ENCODE results near the gene DAAM1.
A peak's percentile ranks its signal among the peaks of the same experiment; 100 is the strongest.

Gene DAAM1

DNA sequence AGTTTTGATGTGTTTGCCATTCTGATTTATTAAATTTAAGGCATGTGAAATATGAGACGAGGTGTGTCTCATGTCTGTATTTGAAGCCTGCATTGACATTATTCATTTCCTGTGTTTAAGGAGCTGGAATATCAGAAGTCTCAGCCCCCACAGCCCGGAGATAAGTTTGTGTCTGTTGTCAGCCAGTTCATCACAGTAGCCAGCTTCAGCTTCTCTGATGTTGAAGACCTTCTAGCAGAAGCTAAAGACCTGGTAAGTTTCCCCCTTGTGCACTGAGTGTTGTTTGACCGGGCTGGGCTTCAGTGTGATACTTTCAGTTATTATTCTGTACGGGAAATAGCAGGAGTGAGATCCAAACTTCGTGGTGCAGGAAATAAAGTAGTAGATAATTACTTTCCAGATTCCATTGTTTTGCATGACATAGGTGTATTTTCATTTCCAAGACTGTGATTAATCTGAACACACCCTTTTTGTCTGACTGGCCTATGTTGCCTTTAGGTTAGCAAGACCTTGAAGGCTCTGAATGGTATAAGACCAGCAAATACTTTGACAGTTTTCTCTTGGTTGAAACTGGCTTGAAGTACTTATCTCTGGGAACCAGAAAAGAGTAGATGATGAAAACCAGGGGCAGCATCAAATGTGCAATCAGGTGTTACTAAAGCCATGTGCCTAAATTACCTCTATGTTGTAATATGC, 175.2 kb downstream of the DAAM1 start:
- peak; percentile 14 for DNase-seq (ENCODE audit: low spot score)

DNA sequence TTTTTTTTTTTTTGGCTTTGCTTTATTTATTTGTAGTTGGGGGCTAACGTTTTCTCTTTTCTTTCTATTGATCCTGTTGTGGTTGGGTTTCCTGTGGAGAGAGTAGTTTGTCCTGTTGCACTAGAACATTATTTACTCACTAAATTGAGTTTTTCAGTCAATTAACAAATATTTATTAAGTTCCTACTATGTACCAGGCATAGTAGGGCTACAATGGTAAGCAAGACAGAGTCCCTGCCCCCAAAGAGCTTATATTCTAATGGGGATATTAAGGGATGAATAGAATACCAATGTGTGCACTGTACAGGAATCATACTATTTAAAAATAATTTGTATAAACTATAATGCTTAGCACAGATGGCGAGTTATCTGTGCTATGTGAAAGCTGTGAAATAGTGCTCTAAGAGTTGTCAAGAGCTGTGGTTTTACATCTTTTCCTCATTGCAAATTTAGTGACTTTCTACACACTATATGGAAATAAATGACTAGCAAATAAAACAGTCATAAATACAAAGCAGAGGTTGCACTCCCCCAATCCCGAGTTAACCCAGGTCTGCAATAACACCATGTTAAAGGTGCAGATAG, 181.8 kb downstream of the DAAM1 start:
- DNase-seq (ENCODE audit: low spot score) = no peak

DNA sequence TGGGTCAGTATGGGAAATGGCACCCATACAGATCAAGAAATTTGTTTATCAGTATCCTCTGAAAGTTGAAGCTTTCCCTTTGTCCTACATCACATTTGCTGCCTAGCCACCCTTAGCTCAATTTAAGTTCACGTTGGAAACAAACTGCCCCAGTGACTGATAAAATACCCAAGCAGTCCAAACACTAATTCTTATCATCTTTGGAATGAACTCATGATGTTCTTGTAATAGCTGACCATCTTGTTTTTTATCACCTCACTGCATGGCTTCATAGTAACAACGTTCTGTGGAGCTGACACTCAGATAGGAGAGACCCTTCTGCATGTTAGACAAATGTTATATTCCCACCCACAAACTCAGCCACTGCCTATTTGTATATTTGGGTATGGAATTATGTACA, 183.3 kb downstream of the DAAM1 start:
- DNase-seq (ENCODE audit: low spot score) = no peak

DNA sequence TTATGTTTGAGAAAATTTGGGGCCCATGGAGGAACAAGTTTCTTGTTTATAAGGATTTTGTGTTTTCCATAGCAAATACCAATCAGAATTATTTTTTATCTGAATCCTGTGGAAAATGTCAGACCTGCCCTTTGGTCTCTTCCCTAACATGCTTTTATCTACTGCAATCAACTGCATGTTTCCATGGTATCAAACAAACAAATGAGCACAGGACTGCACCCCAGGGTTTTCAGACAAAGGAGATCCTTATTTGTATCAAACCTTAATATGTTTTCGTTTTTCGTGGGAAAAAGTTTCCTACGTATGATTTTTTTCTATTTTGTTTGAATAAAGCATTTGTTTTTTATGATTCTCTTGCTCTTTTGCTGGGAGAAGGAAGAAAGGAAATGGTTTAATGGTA, 185.6 kb downstream of the DAAM1 start:
- no peak for DNase-seq (ENCODE audit: low spot score)

DNA sequence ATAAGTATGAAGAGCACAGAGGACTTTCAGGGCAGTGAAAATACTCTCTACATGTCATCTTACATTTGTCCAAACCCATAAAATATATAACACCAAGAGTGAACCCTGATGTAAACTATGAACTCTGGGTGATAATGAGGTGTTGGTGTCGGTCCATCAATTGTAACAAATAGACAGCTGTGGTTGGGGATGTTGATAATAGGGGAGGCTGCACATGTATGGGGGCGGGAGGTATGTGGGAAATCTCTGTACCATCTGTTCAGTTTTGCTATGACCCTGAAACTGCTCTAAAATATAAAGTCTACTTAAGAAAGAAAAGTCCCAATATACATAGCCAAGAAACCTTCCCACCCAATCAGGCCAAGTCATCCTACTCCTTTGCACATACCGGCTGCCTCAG, 188.2 kb downstream of the DAAM1 start:
- DNase-seq (ENCODE audit: low spot score) = no peak

GRCh38 chr14:59377491-59377890, 189.0 kb downstream of the DAAM1 start:
- no peak for DNase-seq (ENCODE audit: low spot score)

DNA sequence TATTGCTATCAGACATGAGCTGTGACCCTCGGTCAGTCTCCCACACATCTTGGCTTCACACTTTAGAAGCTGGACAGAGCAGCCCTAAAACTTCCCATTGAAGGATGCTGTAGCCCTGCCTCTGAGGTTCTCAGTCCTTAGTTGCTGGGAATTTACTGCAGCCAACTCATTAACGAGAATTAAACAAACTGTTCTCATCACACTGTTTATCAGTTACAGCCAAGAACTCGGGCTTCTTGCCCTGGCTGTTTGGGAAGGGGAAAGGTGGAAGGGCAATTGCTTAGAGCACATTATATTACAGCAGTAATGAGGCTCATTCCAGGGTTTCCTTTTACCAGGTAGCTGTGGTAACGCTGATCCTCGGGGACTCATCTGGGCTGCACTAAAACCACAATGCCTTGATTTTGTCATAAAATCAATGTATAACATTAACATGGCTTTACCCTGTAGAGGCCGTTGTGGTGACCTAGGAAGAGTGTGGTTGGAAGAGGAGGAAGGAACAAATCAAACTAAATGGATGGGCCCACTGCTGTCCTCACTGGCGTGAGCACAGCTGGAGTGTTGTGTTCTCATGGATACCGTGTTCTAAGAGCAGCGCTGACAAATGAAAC, 189.6 kb downstream of the DAAM1 start:
- no peak for DNase-seq (ENCODE audit: low spot score)

DNA sequence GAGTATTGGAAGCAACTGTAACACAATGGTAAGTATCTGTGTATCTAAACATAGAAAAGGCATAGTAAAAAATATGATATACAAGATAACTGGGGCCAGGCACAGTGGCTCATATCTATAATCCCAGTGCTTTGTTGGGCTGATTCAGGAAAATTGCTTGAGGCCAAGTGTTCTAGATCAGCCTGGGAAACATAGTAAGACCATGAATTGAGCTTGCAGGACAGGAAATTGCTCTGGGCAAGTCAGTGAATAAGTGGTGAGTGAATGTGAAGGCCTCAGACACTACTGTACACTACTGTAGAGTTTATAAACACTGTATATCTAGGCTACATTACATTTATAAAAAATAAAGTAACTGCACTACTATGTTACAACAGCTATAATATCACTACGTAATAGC, 201.5 kb downstream of the DAAM1 start:
- DNase-seq (ENCODE audit: low spot score) = no peak

GRCh38 chr14:59391388-59391787, 202.9 kb downstream of the DAAM1 start:
- no peak for DNase-seq (ENCODE audit: low spot score)

DNA sequence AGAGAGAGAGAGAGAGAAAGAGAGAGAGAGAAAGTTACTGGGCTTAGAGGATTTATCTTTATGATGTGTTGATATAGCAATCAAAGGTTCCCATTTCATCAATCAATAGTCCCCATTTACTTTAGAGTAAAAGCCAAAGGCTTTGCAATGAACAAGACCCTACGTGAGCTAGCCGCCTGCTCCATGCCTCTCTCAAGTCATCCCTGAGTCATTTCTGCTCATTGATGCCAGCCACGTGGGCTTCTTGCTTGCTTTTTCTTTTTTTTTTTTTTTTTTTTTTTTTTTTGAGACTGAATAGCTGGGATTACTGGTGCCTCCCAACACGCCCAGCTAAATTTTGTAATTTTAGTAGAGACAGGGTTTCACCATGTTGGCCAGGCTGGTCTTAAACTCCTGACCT, 205.8 kb downstream of the DAAM1 start:
- DNase-seq (ENCODE audit: low spot score) = no peak

DNA sequence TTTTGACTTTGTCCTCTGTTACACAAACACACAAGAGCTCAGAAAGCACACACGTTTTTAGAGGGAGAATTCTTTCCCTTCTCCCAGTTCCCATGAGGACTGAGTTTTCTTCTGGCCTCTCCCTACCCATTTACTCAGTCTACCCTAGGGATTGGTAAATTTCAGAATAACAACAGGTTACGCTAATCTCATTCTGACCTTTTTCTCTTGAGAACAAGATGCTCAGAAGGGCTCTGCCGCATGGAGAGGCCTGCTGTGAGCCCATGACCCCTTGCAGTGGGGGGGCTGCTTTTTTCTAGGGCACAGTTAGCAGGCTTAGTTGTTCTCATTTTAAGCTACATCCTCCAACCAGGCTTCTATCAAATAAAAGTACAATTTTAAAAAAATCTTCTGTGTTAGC, 207.2 kb downstream of the DAAM1 start:
- DNase-seq (ENCODE audit: low spot score) = no peak

GRCh38 chr14:59398841-59399240, 210.4 kb downstream of the DAAM1 start:
- DNase-seq (ENCODE audit: low spot score) = no peak

DNA sequence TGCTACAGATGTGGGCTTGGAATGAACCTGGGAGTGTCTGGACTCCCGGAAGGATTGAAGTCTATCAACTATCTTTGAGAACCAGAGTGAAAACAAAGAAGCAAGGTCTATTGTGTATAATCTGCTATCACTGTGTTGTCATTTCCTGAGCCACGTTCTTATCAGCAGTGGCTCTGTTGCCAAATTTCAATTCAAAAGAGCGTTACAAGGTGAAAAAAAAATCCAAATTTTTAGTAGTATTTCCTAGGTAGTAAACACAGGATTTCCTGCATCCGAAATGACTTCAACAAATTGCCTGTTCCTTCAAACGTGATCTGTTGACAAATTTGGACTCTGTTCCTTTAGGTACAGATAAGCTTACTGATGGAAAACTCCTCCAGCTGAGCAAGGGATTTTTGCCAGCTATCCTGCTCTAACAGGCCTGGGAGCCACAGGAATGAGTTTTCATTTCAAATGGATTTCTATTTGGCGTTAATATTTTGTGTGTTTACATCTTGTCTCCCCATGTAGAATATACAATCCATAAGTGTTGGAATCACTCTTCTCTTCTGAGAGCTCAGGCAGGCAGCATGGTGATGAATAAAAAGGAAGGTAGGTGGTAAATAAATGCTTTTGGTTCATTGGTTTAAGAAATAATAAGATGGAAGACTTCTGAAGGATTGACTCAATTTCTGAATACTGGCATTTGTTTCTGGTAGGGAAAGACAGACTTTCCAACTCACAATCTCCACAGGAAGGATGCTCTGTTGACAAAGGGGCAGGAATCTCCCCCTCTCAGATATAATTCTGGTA, 218.2 kb downstream of the DAAM1 start:
- no peak for DNase-seq (ENCODE audit: low spot score)

- no peak for DNase-seq (ENCODE audit: low spot score)
Observed at GRCh38 chr14:59407246-59408010, 219.0 kb downstream of the DAAM1 start.

DNA sequence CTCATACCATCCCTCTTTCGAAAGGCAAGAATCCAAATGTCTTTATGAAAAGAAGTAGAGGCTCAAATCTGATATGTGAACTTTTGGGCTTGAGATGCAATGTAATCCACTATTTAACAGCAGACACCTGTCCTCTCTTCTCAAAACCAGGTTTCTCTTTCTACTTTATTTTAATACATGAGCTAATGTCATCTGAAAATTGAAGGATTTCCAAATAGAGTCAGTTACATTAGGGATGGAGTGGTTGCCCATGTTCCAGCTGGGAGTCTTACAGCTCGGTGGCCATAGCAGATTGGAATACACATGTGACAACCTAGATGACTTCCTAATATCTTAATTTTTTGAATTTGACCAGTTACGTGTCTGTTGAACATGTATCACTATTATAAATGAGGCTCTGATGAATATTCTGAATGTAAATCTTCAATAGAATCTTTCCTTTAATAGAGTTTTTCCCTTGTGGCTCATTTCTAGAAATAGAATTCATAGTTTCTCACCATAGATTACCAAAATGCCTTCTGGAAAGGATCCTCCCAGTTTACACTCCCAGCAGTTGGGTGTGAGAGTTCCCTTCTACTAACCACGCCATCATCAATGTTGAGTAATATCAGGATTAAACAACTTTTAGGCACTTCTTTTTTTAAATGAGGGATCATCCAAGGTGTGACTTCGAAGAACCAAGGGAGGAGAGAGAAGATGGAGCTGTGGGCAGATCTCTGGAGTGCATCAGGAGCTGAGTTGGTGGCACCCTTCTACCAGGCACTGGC, 227.6 kb downstream of the DAAM1 start:
- no peak for DNase-seq (ENCODE audit: low spot score)

GRCh38 chr14:59417311-59417710, 228.8 kb downstream of the DAAM1 start:
- no peak for DNase-seq (ENCODE audit: low spot score)

DNA sequence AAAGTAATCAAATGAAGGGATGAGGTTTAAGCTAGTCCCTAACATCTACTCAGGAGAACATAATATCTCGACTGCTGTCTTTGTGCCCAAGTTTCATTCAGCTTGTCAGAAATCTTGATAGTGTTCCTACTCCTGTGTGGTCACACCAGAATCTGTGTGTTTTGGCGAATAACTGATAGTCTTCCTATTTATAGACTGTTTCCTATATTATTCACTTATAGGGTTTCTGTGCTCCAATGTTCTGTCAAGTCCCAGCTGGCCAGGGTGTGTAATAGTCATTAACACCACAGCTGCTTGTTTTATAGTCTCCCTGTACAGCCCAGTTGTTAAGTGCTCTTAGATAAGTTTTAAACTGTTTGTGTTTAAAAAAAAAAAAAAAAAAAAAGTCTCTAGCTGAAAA, 230.8 kb downstream of the DAAM1 start:
- no peak for DNase-seq (ENCODE audit: low spot score)

All from SW480 (cell line).